ENCODE results near the gene CDH4.

DNA sequence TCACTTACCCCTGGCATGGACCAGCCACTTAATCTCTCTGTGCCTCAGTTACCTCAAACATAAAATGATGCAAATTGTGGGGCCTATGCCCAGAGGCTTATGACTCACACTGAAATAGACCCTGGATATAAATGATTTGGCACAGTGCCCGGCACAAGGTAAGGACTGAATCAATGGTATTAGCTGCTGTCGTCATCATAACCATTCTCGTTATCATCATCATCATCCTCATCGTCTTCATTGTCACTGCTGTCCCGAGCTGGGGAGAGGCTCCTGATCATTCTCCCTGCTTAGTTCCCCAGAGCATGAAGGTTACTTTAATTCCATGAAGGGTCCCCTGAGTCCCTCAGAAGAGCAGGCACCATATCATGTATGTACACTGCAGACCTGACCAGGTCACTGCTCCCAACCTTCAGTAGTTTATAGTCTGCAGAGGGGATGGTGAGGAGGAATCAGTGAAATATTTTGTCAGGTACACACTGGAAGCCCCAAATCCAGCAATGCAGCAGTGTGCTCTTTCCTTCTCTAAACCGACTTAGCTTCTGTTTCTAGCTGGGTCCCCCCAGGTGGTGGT, 664.3 kb downstream of the CDH4 start:
- TF ChIP-seq POLR2A (IDR thresholded peaks at IDR 0.05; ENCODE audit: low read depth, low read length) = no peak
- TF ChIP-seq, protein P1, sequence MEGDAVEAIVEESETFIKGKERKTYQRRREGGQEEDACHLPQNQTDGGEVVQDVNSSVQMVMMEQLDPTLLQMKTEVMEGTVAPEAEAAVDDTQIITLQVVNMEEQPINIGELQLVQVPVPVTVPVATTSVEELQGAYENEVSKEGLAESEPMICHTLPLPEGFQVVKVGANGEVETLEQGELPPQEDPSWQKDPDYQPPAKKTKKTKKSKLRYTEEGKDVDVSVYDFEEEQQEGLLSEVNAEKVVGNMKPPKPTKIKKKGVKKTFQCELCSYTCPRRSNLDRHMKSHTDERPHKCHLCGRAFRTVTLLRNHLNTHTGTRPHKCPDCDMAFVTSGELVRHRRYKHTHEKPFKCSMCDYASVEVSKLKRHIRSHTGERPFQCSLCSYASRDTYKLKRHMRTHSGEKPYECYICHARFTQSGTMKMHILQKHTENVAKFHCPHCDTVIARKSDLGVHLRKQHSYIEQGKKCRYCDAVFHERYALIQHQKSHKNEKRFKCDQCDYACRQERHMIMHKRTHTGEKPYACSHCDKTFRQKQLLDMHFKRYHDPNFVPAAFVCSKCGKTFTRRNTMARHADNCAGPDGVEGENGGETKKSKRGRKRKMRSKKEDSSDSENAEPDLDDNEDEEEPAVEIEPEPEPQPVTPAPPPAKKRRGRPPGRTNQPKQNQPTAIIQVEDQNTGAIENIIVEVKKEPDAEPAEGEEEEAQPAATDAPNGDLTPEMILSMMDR (conservative IDR thresholded peaks at IDR 0.05; ENCODE audit: low read depth, low read length) = no peak
- TF ChIP-seq, protein P2, sequence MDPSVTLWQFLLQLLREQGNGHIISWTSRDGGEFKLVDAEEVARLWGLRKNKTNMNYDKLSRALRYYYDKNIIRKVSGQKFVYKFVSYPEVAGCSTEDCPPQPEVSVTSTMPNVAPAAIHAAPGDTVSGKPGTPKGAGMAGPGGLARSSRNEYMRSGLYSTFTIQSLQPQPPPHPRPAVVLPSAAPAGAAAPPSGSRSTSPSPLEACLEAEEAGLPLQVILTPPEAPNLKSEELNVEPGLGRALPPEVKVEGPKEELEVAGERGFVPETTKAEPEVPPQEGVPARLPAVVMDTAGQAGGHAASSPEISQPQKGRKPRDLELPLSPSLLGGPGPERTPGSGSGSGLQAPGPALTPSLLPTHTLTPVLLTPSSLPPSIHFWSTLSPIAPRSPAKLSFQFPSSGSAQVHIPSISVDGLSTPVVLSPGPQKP (IDR thresholded peaks at IDR 0.05; ENCODE audit: borderline replicate concordance, low read depth, low read length) = no peak
- no peak for TF ChIP-seq MXI1 (IDR thresholded peaks at IDR 0.05; ENCODE audit: borderline replicate concordance, low read depth, low read length)
- no peak for TF ChIP-seq MAFK (IDR thresholded peaks at IDR 0.05; ENCODE audit: low read depth, low read length)
- TF ChIP-seq USF2 (IDR thresholded peaks at IDR 0.05; ENCODE audit: low read depth, low read length) = no peak
- no peak for TF ChIP-seq MAZ (IDR thresholded peaks at IDR 0.05; ENCODE audit: borderline replicate concordance, low read depth, low read length)
- TF ChIP-seq FOS (IDR thresholded peaks at IDR 0.05; ENCODE audit: low read depth, low read length) = no peak
- TF ChIP-seq RAD21 (IDR thresholded peaks at IDR 0.05; ENCODE audit: low read length) = no peak

Data from IMR-90 (cell line).